Measurements from ENCODE around the gene UGT2A1. TPM values are rescaled to one million over a fixed set of nuclear protein-coding genes. Genes with fewer than 3 reads are reported as not detected.
A peak's percentile ranks its signal among the peaks of the same experiment; 100 is the strongest.

The UGT2A1 gene
- total RNA-seq, 1 donor from 2014 or later: not detected

DNA sequence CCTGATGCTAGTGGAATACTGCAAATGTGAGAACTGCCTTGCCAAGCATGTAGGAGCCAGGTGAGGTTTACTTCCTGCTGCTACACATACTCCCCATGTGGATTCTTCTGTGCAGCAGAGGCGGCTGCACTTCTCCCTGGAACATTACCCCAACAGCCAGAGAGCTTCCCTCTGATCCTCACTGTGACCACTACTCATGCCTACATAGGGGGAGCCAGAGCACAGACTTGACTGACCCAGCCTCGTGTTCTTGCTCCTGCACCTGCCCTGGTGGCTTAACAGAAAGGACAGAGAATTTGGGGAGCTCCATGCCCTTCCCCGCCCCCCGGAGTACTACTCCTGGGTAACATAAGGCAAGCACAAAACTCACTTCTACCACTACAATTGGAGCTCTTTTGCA, 52.0 kb downstream of the UGT2A1 start:
- DNase-seq (ENCODE audit: low read depth): no peak
- no peaks in the 10 kb centered on the region for H3K27me3 ChIP-seq (ENCODE audit: control insufficient read depth, insufficient read depth, low read length)
- no peak overlapping the region for H3K4me3 ChIP-seq (ENCODE audit: low read depth, low read length)
- TF ChIP-seq, protein P1, sequence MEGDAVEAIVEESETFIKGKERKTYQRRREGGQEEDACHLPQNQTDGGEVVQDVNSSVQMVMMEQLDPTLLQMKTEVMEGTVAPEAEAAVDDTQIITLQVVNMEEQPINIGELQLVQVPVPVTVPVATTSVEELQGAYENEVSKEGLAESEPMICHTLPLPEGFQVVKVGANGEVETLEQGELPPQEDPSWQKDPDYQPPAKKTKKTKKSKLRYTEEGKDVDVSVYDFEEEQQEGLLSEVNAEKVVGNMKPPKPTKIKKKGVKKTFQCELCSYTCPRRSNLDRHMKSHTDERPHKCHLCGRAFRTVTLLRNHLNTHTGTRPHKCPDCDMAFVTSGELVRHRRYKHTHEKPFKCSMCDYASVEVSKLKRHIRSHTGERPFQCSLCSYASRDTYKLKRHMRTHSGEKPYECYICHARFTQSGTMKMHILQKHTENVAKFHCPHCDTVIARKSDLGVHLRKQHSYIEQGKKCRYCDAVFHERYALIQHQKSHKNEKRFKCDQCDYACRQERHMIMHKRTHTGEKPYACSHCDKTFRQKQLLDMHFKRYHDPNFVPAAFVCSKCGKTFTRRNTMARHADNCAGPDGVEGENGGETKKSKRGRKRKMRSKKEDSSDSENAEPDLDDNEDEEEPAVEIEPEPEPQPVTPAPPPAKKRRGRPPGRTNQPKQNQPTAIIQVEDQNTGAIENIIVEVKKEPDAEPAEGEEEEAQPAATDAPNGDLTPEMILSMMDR (IDR thresholded peaks at IDR 0.05; ENCODE audit: insufficient read depth, low read length, severe bottlenecking): no peak
- no peaks in the 10 kb centered on the region for H3K36me3 ChIP-seq (ENCODE audit: control insufficient read depth, insufficient read depth, low read length)
- FAIRE-seq: no peak

DNA sequence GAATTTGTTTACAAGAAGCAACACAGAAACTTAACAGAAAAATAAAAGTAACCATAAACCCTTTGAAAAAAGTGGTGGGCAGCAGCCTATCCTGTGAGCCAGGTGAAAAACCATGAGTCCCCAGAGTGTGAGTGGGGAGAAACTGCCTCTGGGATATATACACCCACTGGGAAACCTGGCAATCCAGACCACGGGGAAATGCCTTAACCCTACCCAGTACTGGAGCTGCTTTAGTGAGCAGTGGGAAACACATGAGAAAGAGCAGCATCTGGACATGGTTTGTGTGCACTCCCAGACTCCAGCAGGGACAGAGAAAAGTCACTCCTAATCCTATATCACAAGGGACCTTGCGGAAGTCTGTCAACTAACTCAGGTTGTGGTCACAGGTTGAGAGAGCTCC, 53.0 kb downstream of the UGT2A1 start:
- FAIRE-seq (no peak), DNase-seq (ENCODE audit: low read depth) (no peak)
- Histone ChIP-seq H3K36me3 (ENCODE audit: control insufficient read depth, insufficient read depth, low read length) (no peaks in the 10 kb centered on the region), H3K27me3 (ENCODE audit: control insufficient read depth, insufficient read depth, low read length) (no peaks in the 10 kb centered on the region), H3K4me3 (ENCODE audit: low read depth, low read length) (no peak overlapping the region)
- TF ChIP-seq, protein P1 (IDR thresholded peaks at IDR 0.05; ENCODE audit: insufficient read depth, low read length, severe bottlenecking): no peak

DNA sequence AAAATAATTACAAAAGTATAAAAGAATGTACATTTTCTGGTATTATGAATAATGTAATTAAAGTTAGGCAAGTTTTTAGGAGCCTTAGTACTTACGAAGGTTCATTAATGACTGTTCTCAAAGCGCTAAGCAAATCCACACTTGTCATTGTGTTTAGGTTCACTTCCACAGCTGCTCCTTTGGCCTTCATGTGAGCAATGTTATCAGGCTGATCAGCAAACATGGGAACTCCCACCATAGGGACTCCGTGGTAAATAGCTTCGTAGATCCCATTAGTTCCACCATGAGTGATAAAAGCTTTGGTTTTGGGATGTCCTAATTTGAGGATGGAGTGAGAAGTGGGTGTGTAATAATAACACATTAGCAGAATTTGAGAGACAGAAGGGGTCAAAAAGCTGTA, 58.7 kb downstream of the UGT2A1 start:
- TF ChIP-seq, protein P1 (IDR thresholded peaks at IDR 0.05; ENCODE audit: insufficient read depth, low read length, severe bottlenecking): no peak
- DNase-seq (ENCODE audit: low read depth): no peak
- Histone ChIP-seq H3K4me3 (ENCODE audit: low read depth, low read length) (no peak overlapping the region), H3K36me3 (ENCODE audit: control insufficient read depth, insufficient read depth, low read length) (no peaks in the 10 kb centered on the region), H3K27me3 (ENCODE audit: control insufficient read depth, insufficient read depth, low read length) (no peaks in the 10 kb centered on the region)
- FAIRE-seq: no peak

DNA sequence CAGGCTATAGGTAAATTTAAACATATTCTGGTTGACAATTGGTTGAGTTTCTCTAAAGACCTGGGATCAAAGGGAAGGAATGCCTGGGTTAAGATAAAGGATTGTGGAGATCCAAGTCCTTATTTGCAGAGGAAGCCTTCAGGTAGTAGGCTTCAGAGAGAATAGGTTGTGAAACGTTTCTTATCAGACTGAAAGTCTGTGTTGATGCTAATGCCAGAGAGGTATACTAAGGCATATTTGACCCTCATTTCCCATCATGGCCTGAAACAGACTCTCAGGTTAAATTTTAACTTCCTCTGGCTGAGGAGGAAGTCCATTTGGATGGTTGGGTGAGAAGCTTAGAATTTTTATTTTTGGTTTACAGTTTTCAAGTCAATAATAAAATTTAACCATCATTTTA, 61.7 kb downstream of the UGT2A1 start:
- TF ChIP-seq, protein P1 (IDR thresholded peaks at IDR 0.05; ENCODE audit: insufficient read depth, low read length, severe bottlenecking): no peak
- Histone ChIP-seq H3K27me3 (ENCODE audit: control insufficient read depth, insufficient read depth, low read length) (no peaks in the 10 kb centered on the region), H3K4me3 (ENCODE audit: low read depth, low read length) (no peak overlapping the region), H3K36me3 (ENCODE audit: control insufficient read depth, insufficient read depth, low read length) (no peaks in the 10 kb centered on the region)
- FAIRE-seq (no peak), DNase-seq (ENCODE audit: low read depth) (no peak)

DNA sequence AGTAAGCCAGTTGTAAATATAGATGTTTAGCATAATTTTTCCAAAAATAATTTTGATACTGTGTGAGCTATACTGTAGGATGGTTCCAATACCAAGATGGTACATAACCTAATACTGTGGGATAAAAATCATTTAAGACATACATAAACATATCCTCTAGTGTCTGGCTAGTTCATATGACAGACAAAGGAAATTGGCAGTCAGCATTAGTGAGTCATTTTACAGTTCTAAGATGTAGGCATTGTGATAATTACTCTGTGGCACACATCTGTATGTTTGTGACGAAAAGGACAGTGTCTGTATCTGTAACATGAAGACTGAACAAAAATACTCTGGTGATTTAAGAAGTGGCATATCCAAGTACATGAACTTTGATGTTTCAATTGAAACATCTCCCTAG, 63.2 kb downstream of the UGT2A1 start:
- Histone ChIP-seq H3K27me3 (ENCODE audit: control insufficient read depth, insufficient read depth, low read length) (no peaks in the 10 kb centered on the region), H3K4me3 (ENCODE audit: low read depth, low read length) (no peak overlapping the region), H3K36me3 (ENCODE audit: control insufficient read depth, insufficient read depth, low read length) (no peaks in the 10 kb centered on the region)
- TF ChIP-seq, protein P1 (IDR thresholded peaks at IDR 0.05; ENCODE audit: insufficient read depth, low read length, severe bottlenecking): no peak
- DNase-seq (ENCODE audit: low read depth): peak; percentile 8
- FAIRE-seq: no peak

DNA sequence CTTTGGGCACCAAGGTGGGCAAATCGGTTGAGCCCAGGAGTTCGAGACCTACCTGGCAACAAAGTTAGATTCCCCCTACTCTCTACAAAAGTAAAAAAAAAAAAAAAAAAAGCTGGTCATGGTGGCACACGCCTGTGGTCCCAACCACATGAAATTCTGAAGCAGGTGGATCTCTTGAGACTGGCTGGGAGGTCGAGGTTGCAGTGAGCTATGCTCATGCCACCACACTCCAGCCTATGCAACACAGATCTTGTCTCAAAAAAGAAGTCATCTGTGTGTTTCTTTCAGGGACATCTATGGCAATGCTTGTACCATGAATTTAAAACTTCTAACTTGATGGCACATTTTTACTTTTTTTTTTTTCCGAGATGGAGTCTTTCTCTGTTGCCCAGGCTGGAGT, 68.9 kb downstream of the UGT2A1 start:
- H3K27me3 ChIP-seq (ENCODE audit: control insufficient read depth, insufficient read depth, low read length): no peaks in the 10 kb centered on the region
- no peaks in the 10 kb centered on the region for H3K36me3 ChIP-seq (ENCODE audit: control insufficient read depth, insufficient read depth, low read length)
- H3K4me3 ChIP-seq (ENCODE audit: low read depth, low read length): no peak overlapping the region
- DNase-seq (ENCODE audit: low read depth) (no peak), FAIRE-seq (no peak)
- TF ChIP-seq, protein P1 (IDR thresholded peaks at IDR 0.05; ENCODE audit: insufficient read depth, low read length, severe bottlenecking): no peak
